Kidney glomerular epithelial cell (primary cell): Measurements from ENCODE around the gene ZNF227.
"Not testable (repeated sequence)": the region's sequence is repeated elsewhere in the genome, so short reads cannot be mapped to it uniquely, and the experiment has no call there.

Experiments
- DNase-seq: peaks from one replicate; lab custom pipeline; 2025; lab: John Stamatoyannopoulos, UW

ZNF227 gene

GRCh38 chr19:44252332-44252731 lies 40.0 kb downstream of the ZNF227 start:
- not testable (repeated sequence) for DNase-seq

GRCh38 chr19:44253392-44253791 lies 41.1 kb downstream of the ZNF227 start:
- DNase-seq: not testable (repeated sequence)

GRCh38 chr19:44254496-44254895 lies 42.2 kb downstream of the ZNF227 start:
- no peak for DNase-seq

GRCh38 chr19:44255705-44256411 lies 43.5 kb downstream of the ZNF227 start:
- no peak for DNase-seq

GRCh38 chr19:44258136-44258535 lies 45.8 kb downstream of the ZNF227 start:
- DNase-seq: no peak

- DNase-seq: no peak
Observed at GRCh38 chr19:44258835-44259413, 46.6 kb downstream of the ZNF227 start.

GRCh38 chr19:44260343-44260681 lies 48.0 kb downstream of the ZNF227 start:
- no peak for DNase-seq

- DNase-seq: no peak
Observed at GRCh38 chr19:44260695-44261446, 48.5 kb downstream of the ZNF227 start.

GRCh38 chr19:44277331-44277730 lies 65.0 kb downstream of the ZNF227 start:
- no peak for DNase-seq

GRCh38 chr19:44278181-44278690 lies 65.9 kb downstream of the ZNF227 start:
- DNase-seq: no peak

GRCh38 chr19:44280916-44281315 lies 68.6 kb downstream of the ZNF227 start:
- no peak for DNase-seq

- DNase-seq: no peak
Observed at GRCh38 chr19:44282846-44283245, 70.5 kb downstream of the ZNF227 start.

- no peak for DNase-seq
Observed at GRCh38 chr19:44284968-44285367, 72.6 kb downstream of the ZNF227 start.
